Bronchial epithelial cell (primary cell): ENCODE measurements around the gene GFRA1. TPM values are rescaled to one million over a fixed set of nuclear protein-coding genes. Genes with fewer than 3 reads are reported as not detected.
A peak's percentile ranks its signal among the peaks of the same experiment; 100 is the strongest.

ENCODE experiments used
- DNase-seq: peaks from one replicate; pipeline ENCODE4 v3.0.0-alpha.2; 2010; ENCODE audit warnings: low read depth
- FAIRE-seq: peaks from 2 replicates; lab custom pipeline; 2011; peaks lifted over from hg19 to GRCh38; lab: Jason Lieb, UNC
- H3K27me3 ChIP-seq: 2 replicates; pipeline ENCODE4 v1.5.1; 2011; ENCODE audit warnings: low read length; ENCODE audit not compliant: control insufficient read depth, insufficient read depth
- H3K36me3 ChIP-seq: 2 replicates; pipeline ENCODE4 v1.5.1; 2011; ENCODE audit warnings: low read length; ENCODE audit not compliant: control insufficient read depth, insufficient read depth
- H3K4me3 ChIP-seq: 2 replicates; pipeline ENCODE4 v1.5.1; 2011; ENCODE audit warnings: mild to moderate bottlenecking, low read depth, low read length, control low read depth
- total RNA-seq: library from RNA; depleted of rRNA; stranded (reverse); fragments of >200 nt; gene quantifications from 2 replicates; pipeline ENCODE4 v1.2.1, GENCODE V29; 2014
- TF ChIP-seq, protein P1 (sequence below): IDR thresholded peaks from 2 replicates; pipeline ENCODE4 v1.5.1; 2011; ENCODE audit warnings: mild to moderate bottlenecking, moderate library complexity, low read length, control low read depth, inconsistent platforms; ENCODE audit not compliant: insufficient read depth, severe bottlenecking

Gene GFRA1
- total RNA-seq, 1 donor from 2014 or later: under 0.01 TPM

DNA sequence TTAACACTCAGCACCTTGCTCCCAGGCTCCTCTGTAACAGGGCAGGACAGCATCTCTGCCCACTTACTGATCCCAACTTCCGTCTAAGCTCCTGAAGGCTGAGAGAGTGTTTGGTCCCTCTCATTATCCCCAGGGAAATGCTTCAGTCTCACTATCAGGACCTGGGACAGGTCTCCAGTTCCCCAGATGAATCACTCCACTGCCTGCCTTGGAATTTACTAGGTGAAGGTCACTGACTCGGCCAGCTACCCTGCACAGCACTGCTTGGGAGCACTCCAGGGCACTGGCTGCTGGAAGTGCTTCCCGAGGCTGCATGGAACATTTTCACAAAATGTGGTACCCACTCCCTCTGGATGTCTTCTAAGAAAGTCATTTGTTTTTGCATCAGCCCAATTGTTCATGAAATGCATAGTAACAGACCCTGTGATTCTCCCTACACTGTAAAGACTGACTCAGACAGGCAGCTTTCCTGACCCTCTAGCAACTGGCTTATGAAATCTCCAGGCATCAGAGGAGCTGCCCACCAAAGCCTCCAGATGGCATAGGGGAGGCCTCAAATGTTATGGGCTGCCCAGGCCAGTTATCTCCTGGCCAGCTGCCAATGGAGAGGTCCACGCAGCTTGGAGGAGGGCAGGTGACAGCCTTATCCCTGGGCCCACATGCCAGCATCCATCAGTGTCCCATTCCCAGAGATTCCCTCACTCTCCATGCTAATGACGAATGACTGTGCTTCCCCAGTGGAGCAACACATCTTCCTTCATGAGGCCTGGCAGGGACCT, 89.1 kb downstream of the GFRA1 start:
- FAIRE-seq: peak; percentile 66
- Histone ChIP-seq H3K27me3 (no peaks in the 10 kb centered on the region), H3K4me3 (no peak overlapping the region), H3K36me3 (no peaks in the 10 kb centered on the region)
- DNase-seq: no peak
- TF ChIP-seq, protein P1, sequence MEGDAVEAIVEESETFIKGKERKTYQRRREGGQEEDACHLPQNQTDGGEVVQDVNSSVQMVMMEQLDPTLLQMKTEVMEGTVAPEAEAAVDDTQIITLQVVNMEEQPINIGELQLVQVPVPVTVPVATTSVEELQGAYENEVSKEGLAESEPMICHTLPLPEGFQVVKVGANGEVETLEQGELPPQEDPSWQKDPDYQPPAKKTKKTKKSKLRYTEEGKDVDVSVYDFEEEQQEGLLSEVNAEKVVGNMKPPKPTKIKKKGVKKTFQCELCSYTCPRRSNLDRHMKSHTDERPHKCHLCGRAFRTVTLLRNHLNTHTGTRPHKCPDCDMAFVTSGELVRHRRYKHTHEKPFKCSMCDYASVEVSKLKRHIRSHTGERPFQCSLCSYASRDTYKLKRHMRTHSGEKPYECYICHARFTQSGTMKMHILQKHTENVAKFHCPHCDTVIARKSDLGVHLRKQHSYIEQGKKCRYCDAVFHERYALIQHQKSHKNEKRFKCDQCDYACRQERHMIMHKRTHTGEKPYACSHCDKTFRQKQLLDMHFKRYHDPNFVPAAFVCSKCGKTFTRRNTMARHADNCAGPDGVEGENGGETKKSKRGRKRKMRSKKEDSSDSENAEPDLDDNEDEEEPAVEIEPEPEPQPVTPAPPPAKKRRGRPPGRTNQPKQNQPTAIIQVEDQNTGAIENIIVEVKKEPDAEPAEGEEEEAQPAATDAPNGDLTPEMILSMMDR: no peak

DNA sequence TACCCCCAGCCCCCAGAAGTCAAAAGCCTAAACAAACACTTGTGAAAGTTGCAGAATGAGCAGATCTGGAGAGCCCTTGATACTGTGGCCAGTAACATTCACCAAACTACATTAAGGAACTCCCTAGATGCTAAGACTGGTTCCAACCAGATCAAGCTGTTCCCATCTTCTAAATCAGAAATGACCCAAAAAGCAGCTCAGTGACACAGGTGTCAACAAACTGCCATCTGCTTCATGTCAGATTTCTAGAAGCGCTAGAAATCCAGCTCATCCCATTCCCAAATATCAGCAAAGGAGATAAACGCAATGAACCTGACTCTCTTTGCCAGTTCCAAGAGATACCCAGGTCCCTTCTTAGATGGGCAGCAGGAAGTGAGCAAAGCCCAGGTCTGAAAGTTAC, 90.6 kb downstream of the GFRA1 start:
- no peaks in the 10 kb centered on the region for H3K36me3 ChIP-seq
- no peak overlapping the region for H3K4me3 ChIP-seq
- TF ChIP-seq, protein P1: no peak
- FAIRE-seq (no peak), DNase-seq (no peak)
- H3K27me3 ChIP-seq: no peaks in the 10 kb centered on the region

DNA sequence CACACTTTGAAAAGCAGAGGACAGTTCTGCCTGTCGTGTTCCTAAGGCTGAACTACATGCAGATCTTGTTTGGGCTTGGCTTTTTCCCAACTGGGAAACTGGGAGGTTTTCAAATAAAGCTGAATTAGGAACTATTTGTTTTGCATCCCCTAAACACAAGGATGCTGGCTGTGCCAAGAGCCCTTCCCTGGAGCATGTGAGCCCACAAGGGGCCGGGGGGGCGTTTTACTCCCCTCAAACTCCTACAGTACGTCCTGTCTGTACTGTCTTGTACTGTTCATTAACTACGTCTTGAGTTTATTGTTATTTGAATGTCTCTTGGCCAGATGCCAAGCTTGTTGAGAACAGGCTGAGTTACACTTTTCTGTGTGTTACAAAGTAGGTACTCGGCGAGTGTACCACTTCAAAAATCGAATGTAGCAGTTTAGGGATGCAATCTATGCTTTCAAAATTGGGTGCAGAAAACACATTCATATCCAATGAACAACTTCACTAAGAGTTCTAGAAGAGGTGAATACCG, 94.9 kb downstream of the GFRA1 start:
- no peaks in the 10 kb centered on the region for H3K36me3 ChIP-seq
- DNase-seq (no peak), FAIRE-seq (no peak)
- H3K4me3 ChIP-seq: no peak overlapping the region
- TF ChIP-seq, protein P1: no peak
- H3K27me3 ChIP-seq: no peaks in the 10 kb centered on the region

DNA sequence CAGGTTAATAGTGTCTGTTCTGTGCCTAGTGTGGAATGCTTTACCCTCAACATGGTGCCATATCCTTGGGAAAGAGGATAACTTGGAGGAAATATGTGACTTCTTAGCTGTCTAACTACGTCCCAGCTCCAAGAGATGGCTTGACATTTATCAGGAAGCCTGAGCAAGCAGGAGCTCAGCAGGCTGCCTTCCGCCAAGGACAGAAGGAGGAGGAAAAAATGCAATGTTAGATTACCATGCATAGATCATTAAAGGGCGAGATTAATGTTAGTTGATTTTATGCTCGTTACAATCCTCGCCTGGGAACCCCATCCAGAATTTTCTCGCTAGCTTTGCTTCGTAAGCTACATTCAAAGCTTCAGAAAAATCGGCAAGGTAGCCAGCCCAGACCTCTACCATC, 97.8 kb downstream of the GFRA1 start:
- no peak for DNase-seq
- Histone ChIP-seq H3K27me3 (no peaks in the 10 kb centered on the region), H3K4me3 (no peak overlapping the region), H3K36me3 (no peaks in the 10 kb centered on the region)
- TF ChIP-seq, protein P1: no peak
- FAIRE-seq: no peak

DNA sequence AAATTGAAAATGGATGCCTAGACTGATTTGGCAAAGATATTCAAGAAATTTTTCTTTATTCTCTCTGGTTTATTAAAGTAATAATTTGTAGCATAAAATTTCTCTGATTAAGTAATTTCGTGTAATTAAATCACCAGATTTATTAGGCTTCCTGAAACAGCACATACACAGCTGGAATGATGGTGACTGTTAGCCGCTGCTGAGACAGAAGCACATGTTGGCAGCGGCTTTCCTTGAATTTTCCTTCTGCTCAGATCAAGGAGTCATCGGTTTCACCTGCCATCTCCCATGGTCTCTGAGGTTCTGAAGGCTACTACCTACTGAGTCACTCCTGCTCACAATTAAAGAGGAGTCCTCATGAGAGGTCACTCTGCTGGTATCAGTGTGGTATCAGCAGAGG, 101.5 kb downstream of the GFRA1 start:
- Histone ChIP-seq H3K36me3 (no peaks in the 10 kb centered on the region), H3K27me3 (no peaks in the 10 kb centered on the region), H3K4me3 (no peak overlapping the region)
- FAIRE-seq (no peak), DNase-seq (no peak)
- TF ChIP-seq, protein P1: no peak

DNA sequence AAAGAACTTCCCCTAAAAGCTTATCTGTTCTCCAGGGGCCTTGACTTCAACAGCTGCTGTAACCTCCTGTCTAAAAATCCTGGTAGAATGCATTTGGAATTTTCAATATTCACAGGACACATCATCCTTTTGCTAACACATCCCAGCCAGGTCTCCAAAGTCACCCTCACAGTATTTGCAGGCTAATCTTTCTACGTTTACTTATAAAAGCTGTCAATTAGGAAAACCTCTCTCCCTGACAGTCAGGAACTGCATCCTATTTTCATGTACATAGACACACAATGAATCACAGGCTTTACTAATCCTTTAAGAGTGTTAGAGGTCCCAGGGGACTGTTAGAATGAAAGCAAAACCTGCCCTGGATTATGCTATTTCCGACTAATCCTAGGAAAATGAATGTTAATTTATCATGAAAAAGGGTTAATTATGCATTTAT, 102.2 kb downstream of the GFRA1 start:
- TF ChIP-seq, protein P1: no peak
- FAIRE-seq: no peak
- H3K36me3 ChIP-seq: no peaks in the 10 kb centered on the region
- no peaks in the 10 kb centered on the region for H3K27me3 ChIP-seq
- DNase-seq: no peak
- no peak overlapping the region for H3K4me3 ChIP-seq
